ENCODE measurements around the gene CYP26C1.
"Not testable (repeated sequence)": the region's sequence is repeated elsewhere in the genome, so short reads cannot be mapped to it uniquely, and the experiment has no call there.

CYP26C1 gene

GRCh38 chr10:93095225-93095624, 34.6 kb downstream of the CYP26C1 start:
- Histone ChIP-seq H3K9me3 (ENCODE audit: control insufficient read depth in 2 of 2, low read length in 2 of 2) (no peaks in the 10 kb centered on the region), H3K27ac (ENCODE audit: low read length) (no peak overlapping the region), H3K9ac (ENCODE audit: low read length in 2 of 2) (no peak overlapping the region), H3K4me3 (ENCODE audit: low read length in 2 of 2) (no peak overlapping the region), H3K4me1 (ENCODE audit: control insufficient read depth, insufficient read depth, low read length) (no peaks in the 10 kb centered on the region), H3K27me3 (ENCODE audit: control insufficient read depth in 1 of 2, insufficient read depth in 2 of 2, low read length in 2 of 2) (peaks cover 0 to 2% of the 10 kb centered on the region in 2 donors), H3K36me3 (ENCODE audit: control insufficient read depth in 2 of 2, insufficient read depth in 2 of 2, low read length in 2 of 2) (no peaks in the 10 kb centered on the region)

- Histone ChIP-seq H3K9me3 (ENCODE audit: control insufficient read depth in 2 of 2, low read length in 2 of 2) (no peaks in the 10 kb centered on the region), H3K9ac (ENCODE audit: low read length in 2 of 2) (no peak overlapping the region), H3K4me3 (ENCODE audit: low read length in 2 of 2) (no peak overlapping the region), H3K36me3 (ENCODE audit: control insufficient read depth in 2 of 2, insufficient read depth in 2 of 2, low read length in 2 of 2) (no peaks in the 10 kb centered on the region), H3K27ac (ENCODE audit: low read length) (no peak overlapping the region), H3K4me1 (ENCODE audit: control insufficient read depth, insufficient read depth, low read length) (no peaks in the 10 kb centered on the region), H3K27me3 (ENCODE audit: control insufficient read depth in 1 of 2, insufficient read depth in 2 of 2, low read length in 2 of 2) (no peaks in the 10 kb centered on the region)
Observed at GRCh38 chr10:93096901-93097300, 36.3 kb downstream of the CYP26C1 start.

DNA sequence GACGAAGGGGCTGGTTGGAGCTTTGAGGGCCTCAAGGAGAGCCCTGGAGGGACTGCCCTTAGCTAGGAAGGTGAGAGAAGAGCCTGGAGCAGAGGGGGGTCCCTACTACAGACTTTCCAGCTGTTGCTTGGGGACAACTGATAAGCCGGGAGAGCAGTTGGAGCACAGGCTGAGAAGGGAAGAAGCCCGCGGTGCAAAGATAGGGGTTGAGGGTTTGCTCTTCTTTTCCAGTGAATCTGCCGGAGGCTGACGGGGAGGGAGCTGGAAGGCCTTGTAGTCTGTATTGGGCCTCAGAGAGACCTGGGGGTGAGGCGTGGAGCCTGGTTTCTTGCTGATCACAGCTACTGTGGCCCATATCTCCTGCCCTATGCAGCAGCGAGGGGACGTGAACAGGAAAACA, 36.8 kb downstream of the CYP26C1 start:
- Histone ChIP-seq H3K36me3 (ENCODE audit: control insufficient read depth in 2 of 2, insufficient read depth in 2 of 2, low read length in 2 of 2) (no peaks in the 10 kb centered on the region), H3K27me3 (ENCODE audit: control insufficient read depth in 1 of 2, insufficient read depth in 2 of 2, low read length in 2 of 2) (no peaks in the 10 kb centered on the region), H3K9me3 (ENCODE audit: control insufficient read depth in 2 of 2, low read length in 2 of 2) (no peaks in the 10 kb centered on the region), H3K27ac (ENCODE audit: low read length) (no peak overlapping the region), H3K4me3 (ENCODE audit: low read length in 2 of 2) (no peak overlapping the region), H3K4me1 (ENCODE audit: control insufficient read depth, insufficient read depth, low read length) (no peaks in the 10 kb centered on the region), H3K9ac (ENCODE audit: low read length in 2 of 2) (no peak overlapping the region)

DNA sequence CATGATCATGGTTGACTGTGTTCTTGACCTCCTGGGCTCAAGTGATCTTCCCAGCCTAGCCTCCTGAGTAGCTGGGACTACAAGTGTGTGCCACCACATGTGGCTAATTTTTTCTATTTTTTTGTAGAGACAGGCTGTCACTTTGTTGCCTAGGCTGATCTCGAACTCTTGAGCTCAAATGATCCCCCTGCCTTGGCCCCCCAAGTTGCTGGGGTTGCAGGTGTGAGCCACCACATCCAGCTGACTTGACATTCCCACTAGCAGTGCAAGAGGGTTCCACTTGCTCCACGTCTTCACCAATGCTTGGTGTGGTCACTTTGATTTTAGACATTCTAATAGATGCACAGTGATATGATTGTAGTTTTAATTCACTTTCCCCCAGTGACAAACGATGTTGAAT, 38.2 kb downstream of the CYP26C1 start:
- Histone ChIP-seq H3K9ac (ENCODE audit: low read length in 2 of 2) (no peak overlapping the region), H3K9me3 (ENCODE audit: control insufficient read depth in 2 of 2, low read length in 2 of 2) (no peaks in the 10 kb centered on the region), H3K36me3 (ENCODE audit: control insufficient read depth in 2 of 2, insufficient read depth in 2 of 2, low read length in 2 of 2) (no peaks in the 10 kb centered on the region), H3K4me1 (ENCODE audit: control insufficient read depth, insufficient read depth, low read length) (no peaks in the 10 kb centered on the region), H3K4me3 (ENCODE audit: low read length in 2 of 2) (no peak overlapping the region), H3K27ac (ENCODE audit: low read length) (no peak overlapping the region), H3K27me3 (ENCODE audit: control insufficient read depth in 1 of 2, insufficient read depth in 2 of 2, low read length in 2 of 2) (no peaks in the 10 kb centered on the region)

- H3K4me1 ChIP-seq (ENCODE audit: control insufficient read depth, insufficient read depth, low read length): no peaks in the 10 kb centered on the region
- H3K27me3 ChIP-seq (ENCODE audit: control insufficient read depth in 1 of 2, insufficient read depth in 2 of 2, low read length in 2 of 2): no peaks in the 10 kb centered on the region
- no peak overlapping the region for H3K27ac ChIP-seq (ENCODE audit: low read length)
- H3K4me3 ChIP-seq (ENCODE audit: low read length in 2 of 2): no peak overlapping the region
- H3K9ac ChIP-seq (ENCODE audit: low read length in 2 of 2): no peak overlapping the region
- H3K9me3 ChIP-seq (ENCODE audit: control insufficient read depth in 2 of 2, low read length in 2 of 2): no peaks in the 10 kb centered on the region
- H3K36me3 ChIP-seq (ENCODE audit: control insufficient read depth in 2 of 2, insufficient read depth in 2 of 2, low read length in 2 of 2): no peaks in the 10 kb centered on the region
Observed at GRCh38 chr10:93099670-93100069, 39.1 kb downstream of the CYP26C1 start.

DNA sequence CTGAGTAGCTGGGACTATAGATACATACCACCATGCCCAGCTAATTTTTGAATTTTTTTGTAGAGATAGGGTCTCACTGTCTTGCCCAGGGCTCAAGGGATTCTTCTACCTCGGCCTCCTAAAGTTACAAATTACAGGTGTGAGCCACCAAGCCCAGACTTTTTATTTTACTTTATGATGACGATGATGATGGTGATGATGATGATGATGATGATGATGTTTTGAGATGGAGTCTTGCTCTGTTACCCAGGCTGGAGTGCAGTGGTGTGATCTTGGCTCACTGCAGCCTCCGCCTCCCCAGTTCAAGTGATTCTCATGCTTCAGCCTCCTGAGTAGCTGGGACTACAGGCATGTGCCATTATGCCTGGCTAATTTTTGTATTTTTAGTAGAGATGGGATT, 40.5 kb downstream of the CYP26C1 start:
- not testable (repeated sequence) for H3K36me3 ChIP-seq (ENCODE audit: control insufficient read depth in 2 of 2, insufficient read depth in 2 of 2, low read length in 2 of 2); H3K9ac ChIP-seq (ENCODE audit: low read length in 2 of 2); H3K4me1 ChIP-seq (ENCODE audit: control insufficient read depth, insufficient read depth, low read length); H3K27me3 ChIP-seq (ENCODE audit: control insufficient read depth in 1 of 2, insufficient read depth in 2 of 2, low read length in 2 of 2); H3K27ac ChIP-seq (ENCODE audit: low read length); H3K9me3 ChIP-seq (ENCODE audit: control insufficient read depth in 2 of 2, low read length in 2 of 2); H3K4me3 ChIP-seq (ENCODE audit: low read length in 2 of 2)

GRCh38 chr10:93103953-93104352, 43.4 kb downstream of the CYP26C1 start:
- Histone ChIP-seq H3K27me3 (ENCODE audit: control insufficient read depth in 1 of 2, insufficient read depth in 2 of 2, low read length in 2 of 2) (no peaks in the 10 kb centered on the region), H3K9ac (ENCODE audit: low read length in 2 of 2) (no peak overlapping the region), H3K4me3 (ENCODE audit: low read length in 2 of 2) (no peak overlapping the region)

GRCh38 chr10:93106631-93107072, 46.1 kb downstream of the CYP26C1 start:
- Histone ChIP-seq H3K9me3 (ENCODE audit: control insufficient read depth in 2 of 2, low read length in 2 of 2) (no peaks in the 10 kb centered on the region), H3K4me1 (ENCODE audit: control insufficient read depth, insufficient read depth, low read length) (no peaks in the 10 kb centered on the region), H3K27ac (ENCODE audit: low read length) (no peak overlapping the region), H3K27me3 (ENCODE audit: control insufficient read depth in 1 of 2, insufficient read depth in 2 of 2, low read length in 2 of 2) (no peaks in the 10 kb centered on the region), H3K4me3 (ENCODE audit: low read length in 2 of 2) (no peak overlapping the region), H3K36me3 (ENCODE audit: control insufficient read depth in 2 of 2, insufficient read depth in 2 of 2, low read length in 2 of 2) (no peaks in the 10 kb centered on the region), H3K9ac (ENCODE audit: low read length in 2 of 2) (no peak overlapping the region)

More at GRCh38 chr10:93103953-93104352, 43.4 kb downstream of the CYP26C1 start:
- H3K27ac ChIP-seq (ENCODE audit: low read length): no peak overlapping the region
- H3K36me3 ChIP-seq (ENCODE audit: control insufficient read depth in 2 of 2, insufficient read depth in 2 of 2, low read length in 2 of 2): no peaks in the 10 kb centered on the region
- no peaks in the 10 kb centered on the region for H3K9me3 ChIP-seq (ENCODE audit: control insufficient read depth in 2 of 2, low read length in 2 of 2)
- H3K4me1 ChIP-seq (ENCODE audit: control insufficient read depth, insufficient read depth, low read length): no peaks in the 10 kb centered on the region

- no peak overlapping the region for H3K27ac ChIP-seq (ENCODE audit: low read length)
- H3K4me3 ChIP-seq (ENCODE audit: low read length in 2 of 2): no peak overlapping the region
- H3K27me3 ChIP-seq (ENCODE audit: control insufficient read depth in 1 of 2, insufficient read depth in 2 of 2, low read length in 2 of 2): peaks cover 1 to 2% of the 10 kb centered on the region in 2 donors
- no peak overlapping the region for H3K9ac ChIP-seq (ENCODE audit: low read length in 2 of 2)
- no peaks in the 10 kb centered on the region for H3K9me3 ChIP-seq (ENCODE audit: control insufficient read depth in 2 of 2, low read length in 2 of 2)
- no peaks in the 10 kb centered on the region for H3K4me1 ChIP-seq (ENCODE audit: control insufficient read depth, insufficient read depth, low read length)
- no peaks in the 10 kb centered on the region for H3K36me3 ChIP-seq (ENCODE audit: control insufficient read depth in 2 of 2, insufficient read depth in 2 of 2, low read length in 2 of 2)
Observed at GRCh38 chr10:93110472-93111146, 50.0 kb downstream of the CYP26C1 start.

DNA sequence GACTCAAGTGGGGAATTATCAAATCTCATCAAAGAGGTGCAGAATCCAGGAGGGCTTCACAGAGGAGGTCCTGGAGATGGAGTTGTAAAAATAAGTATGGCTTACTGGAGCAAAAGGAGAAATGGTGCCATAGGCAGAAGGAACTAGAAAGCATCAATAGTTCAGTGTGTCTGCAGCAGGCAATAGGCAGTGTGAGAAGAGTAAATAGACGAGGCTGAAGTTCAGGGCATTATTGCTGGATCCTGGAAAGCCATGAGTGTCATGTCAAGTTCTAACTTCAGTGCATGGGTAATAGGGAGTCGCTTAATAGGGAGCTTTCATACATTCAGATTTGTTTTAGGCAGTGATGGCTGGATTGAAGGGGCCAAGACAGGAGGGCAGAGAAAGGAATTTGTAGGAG, 52.4 kb downstream of the CYP26C1 start:
- H3K27ac ChIP-seq (ENCODE audit: low read length): no peak overlapping the region
- no peak overlapping the region for H3K9ac ChIP-seq (ENCODE audit: low read length in 2 of 2)
- no peaks in the 10 kb centered on the region for H3K36me3 ChIP-seq (ENCODE audit: control insufficient read depth in 2 of 2, insufficient read depth in 2 of 2, low read length in 2 of 2)
- H3K27me3 ChIP-seq (ENCODE audit: control insufficient read depth in 1 of 2, insufficient read depth in 2 of 2, low read length in 2 of 2): peaks cover 2 to 3% of the 10 kb centered on the region in 2 donors
- H3K4me3 ChIP-seq (ENCODE audit: low read length in 2 of 2): no peak overlapping the region
- no peaks in the 10 kb centered on the region for H3K9me3 ChIP-seq (ENCODE audit: control insufficient read depth in 2 of 2, low read length in 2 of 2)
- no peaks in the 10 kb centered on the region for H3K4me1 ChIP-seq (ENCODE audit: control insufficient read depth, insufficient read depth, low read length)

GRCh38 chr10:93115661-93116383, 55.2 kb downstream of the CYP26C1 start:
- Histone ChIP-seq H3K4me3 (ENCODE audit: low read length in 2 of 2) (no peak overlapping the region), H3K36me3 (ENCODE audit: control insufficient read depth in 2 of 2, insufficient read depth in 2 of 2, low read length in 2 of 2) (no peaks in the 10 kb centered on the region), H3K27ac (ENCODE audit: low read length) (no peak overlapping the region), H3K4me1 (ENCODE audit: control insufficient read depth, insufficient read depth, low read length) (no peaks in the 10 kb centered on the region), H3K27me3 (ENCODE audit: control insufficient read depth in 1 of 2, insufficient read depth in 2 of 2, low read length in 2 of 2) (peaks cover 2 to 3% of the 10 kb centered on the region in 2 donors), H3K9ac (ENCODE audit: low read length in 2 of 2) (no peak overlapping the region), H3K9me3 (ENCODE audit: control insufficient read depth in 2 of 2, low read length in 2 of 2) (no peaks in the 10 kb centered on the region)
